GM19372 (cell line): Measurements from ENCODE around the gene SMIM20.
"Not testable (repeated sequence)": the region's sequence is repeated elsewhere in the genome, so short reads cannot be mapped to it uniquely, and the experiment has no call there.

Experiments
- ATAC-seq: cut with Tn5 transposase; IDR thresholded peaks from one replicate; pipeline ENCODE4 v1.9.1; 2021; ENCODE audit warnings: mild to moderate bottlenecking, low read depth, moderate library complexity; ENCODE audit not compliant: unreplicated experiment

The SMIM20 gene

DNA sequence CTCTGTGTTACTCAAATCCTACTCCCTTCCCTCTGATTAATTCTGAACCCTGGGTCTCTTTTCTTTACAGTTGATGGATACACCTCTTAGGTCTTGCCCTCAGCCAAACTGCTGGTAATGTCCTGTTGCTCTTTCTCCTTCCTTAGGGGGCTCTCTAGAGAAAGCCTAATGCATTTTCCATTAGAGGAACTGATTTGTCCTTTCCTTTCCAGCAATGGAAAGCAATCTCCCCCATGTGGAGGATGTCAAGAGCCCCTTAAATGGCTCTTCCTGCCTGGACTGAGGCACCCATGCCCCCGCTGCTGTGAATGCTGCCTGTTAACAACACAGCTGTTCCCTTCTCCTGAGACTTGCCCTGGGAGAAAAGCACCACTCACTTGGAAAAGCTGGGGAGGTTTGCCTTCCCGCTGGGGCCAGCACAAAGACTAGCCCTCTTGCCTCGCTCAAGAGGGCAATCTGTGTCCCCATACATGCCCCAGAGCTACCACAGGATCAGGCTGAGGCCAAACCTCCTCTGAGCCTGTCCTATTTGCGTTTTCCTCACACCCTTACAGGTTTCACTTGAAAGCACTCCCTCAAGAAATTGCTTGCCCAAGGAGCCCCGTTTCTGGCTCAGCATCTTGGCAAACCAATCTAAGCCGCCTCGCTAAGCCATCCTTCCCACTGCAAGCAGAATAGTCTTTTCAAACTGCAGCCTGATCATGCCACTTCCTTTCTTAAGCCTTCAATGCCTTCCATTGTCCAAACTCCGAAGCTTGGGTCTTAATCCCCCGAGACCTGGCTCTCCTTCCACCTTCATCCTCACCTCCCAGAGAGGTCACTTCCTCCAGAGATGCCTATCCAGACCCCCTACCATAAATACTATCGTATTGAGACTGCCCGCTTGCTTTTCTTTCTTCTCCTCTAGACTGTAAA is 23.2 kb upstream of the SMIM20 start:
- no peak for ATAC-seq

DNA sequence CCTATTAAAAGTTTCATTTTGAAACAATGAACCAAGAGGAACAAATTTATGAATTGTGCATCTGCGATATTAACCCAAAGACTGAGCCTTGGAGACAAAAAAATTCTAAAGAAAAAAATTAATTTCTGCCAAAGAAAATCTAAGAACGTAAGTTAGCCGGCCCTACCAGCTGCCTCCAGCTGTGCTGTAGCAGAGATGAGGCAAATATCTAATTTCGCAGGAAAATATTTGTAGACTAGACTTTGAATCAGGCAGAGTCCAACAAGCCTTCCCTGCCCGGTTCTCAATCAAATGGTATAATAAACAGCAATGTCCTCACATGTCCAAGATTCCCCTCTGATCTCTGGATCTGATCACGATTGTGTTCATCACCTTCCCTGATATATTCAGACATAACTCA is 21.2 kb upstream of the SMIM20 start:
- no peak for ATAC-seq

DNA sequence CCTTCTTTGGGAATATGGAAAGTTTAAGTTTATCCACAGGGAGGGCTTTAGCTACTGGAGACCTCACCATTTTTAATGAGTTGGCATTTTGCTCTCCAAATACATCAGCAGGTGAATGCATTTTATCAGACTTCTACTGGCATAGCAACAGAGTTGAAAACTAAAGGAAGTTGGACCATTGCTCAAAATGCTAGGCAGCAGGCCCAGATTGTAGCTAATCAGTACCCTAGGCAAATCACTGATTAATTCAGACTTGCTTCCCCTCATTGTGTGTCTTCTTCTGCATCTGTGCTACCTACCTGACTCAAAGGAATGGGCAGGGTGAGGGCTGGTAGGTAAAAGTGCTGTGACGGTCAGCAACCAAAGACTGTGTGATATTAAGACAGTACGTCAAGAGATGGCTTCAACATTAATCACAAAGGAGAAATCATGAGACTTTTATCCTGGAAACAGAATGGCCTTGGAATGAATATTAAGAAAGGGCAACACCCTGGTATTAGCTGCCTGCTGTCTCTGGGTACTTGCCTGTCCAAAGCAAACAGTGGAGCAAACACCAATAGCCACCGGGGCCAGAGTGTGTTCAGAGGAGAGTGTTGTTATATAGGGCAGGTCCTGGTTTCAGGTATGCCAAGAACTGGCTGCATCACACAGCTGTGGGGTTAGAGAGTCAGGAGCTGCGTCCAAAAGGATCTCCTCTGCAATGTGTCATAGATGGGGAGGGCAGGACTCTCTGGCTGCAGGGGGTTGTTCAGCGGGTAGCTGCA is 17.1 kb upstream of the SMIM20 start:
- ATAC-seq: no peak

DNA sequence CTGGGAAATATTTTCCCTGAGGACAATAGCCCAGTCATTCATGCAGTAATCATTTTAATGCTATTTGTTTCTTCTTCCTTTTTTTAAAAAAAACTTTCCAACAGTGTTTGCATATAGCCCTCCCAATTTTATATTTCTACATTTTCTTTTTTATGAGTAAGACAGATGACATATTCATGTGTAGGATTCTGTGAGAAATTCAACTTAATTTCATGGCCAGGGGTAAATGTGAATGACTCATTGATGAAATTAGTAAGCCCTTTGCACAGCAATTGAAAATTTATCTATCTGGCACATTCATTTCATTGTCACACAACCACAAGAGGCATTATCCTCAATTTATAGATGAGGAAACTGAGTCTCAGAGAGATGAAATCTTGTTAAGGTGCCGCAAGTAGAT is 13.7 kb upstream of the SMIM20 start:
- ATAC-seq: no peak

DNA sequence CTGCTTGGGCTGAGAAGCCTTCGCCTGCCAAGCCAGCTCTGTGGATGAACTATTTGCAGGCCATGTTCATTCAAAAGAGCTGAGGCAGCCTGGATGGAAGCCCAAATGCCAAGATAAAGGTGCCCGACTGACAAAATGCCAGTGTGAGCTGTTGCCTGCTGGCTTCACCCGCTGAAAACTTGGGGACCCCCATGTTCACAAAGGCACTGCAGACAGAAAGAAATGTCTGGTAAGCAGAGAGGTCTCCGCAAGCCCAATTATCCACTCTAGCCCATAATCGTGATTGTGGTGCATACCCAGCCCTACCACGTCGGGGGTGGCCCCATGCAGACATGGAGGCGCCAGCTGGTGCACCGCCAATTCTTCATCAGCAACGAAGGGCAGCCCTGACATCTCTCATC is 13.0 kb upstream of the SMIM20 start:
- ATAC-seq: no peak

DNA sequence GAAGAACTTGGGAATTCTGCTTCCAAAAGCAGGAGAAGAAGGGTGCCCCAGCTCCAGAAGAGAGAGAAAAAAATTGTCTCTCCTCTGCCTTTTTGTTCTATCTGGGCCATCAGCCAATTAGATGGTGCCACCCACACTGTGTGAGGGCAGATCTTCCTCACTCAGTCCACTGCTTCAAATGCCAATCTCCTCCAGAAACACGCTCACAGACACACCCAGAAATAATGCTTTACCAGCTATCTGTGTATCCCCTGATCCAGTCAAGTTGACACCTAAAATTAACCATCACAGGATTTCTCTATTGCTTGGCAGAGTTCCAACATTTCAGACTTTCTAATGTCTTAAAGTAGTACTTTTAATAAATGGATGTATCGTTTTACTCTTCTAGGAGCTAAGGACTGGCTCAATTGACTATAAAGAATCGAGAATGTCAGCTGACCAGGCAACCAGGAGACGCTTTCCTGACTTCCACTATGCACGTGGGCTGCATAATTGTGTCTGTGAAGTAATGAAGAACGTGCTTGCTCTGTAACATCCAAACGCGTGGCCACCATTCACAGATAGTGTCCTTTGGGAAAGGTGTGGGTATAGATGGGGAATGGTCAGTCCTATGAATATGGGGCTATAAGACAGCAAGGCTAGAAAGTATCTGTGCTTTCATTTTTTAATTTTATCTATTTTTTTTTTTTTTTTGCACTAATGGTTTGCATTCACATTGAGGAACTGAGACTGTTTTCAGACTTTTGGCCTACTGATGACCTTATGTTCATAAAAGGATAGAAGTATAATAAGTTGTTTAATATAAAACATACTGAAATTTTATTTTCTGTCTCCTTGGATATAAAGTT is 9.9 kb upstream of the SMIM20 start:
- ATAC-seq: no peak

DNA sequence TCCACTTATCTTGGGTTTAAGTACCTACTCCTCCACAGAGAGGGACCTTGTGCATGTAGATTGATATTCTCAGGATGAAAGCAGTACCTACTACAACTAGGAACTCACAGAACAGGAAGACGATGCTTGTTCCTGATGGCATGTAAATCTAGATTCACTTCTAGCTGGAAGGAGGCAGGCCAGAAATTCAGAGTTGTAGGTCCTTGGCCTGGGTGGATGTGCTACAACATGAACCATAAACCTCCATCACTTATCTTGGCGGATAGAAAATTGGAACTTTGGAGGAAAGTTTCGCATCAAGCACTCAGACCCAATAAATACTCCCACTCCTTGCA is 9.3 kb upstream of the SMIM20 start:
- ATAC-seq: no peak

DNA sequence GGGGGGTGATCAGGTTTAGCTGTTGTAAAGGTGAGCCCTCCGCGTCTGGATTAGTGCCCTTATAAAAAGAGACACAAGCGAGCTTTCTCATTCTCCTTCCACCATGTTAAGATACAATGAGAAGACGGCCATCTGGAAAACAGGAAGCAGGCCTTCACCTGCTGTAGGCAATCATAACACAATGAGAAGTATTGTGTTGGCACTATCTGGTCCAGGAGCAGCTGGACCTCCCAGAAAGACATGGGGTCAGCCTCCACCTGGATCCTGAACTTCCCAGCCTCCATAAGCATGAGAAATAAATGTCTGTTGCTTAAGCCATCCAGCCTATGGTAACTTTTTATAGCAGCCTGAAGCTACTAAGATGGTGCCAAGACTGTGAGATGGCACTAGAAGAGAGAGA is 8.6 kb upstream of the SMIM20 start:
- ATAC-seq: no peak

DNA sequence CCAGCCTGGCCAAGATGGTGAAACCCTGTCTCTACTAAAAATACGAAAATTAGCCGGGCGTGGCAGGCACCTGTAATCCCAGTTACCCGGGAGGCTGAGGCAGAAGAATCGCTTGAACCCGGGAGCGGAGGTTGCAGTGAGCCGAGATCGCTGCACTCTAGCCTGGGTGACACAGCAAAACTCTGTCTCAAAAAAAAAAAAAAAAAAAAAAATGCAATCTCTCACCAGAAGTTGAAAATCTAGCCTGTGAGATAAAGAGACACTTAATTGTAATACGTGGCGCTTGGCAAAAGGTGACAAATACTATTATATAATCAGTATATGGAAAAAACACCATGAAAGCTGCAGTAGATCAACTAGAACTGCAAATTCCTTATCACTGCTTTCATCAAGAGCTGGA is 7.9 kb upstream of the SMIM20 start:
- not testable (repeated sequence) for ATAC-seq

DNA sequence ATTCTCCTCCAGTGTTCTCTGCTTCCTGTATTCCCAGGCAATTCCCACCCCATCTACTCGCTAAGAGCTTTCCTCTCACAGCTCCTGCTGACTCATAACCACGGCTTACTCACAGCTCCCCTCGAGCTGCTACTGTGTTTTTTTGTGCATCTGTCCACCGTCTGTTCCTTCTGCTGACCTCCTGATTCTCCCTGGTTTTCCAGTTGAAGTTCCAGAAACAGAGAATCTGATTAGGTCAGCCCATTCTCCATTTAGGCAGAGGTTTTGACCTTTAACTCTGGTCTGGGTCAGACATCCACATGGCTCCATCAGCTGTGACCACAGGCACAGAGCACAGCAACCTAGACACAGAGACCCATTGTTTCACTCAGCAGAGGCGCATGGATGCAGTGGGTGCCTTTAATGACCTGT is 5.5 kb upstream of the SMIM20 start:
- no peak for ATAC-seq

DNA sequence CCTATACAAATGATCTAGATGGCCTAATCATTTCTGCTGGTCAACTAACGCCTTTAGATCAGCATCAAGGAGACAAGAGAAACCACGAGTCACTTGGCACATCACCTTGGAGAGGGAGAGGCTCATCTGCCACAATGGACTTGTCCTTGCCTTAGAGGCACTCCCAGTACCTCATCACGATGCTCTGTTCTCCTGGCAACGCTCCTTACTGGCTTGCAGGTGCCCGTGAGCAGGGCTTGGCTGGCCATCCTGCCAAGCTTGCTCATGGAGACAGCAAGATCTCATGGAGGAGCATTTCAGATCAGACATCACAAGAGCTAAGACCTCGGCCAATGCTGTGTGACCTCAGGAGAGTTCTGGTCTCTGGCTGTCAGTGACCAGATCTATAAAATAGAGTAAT is 2.7 kb upstream of the SMIM20 start:
- ATAC-seq: no peak

DNA sequence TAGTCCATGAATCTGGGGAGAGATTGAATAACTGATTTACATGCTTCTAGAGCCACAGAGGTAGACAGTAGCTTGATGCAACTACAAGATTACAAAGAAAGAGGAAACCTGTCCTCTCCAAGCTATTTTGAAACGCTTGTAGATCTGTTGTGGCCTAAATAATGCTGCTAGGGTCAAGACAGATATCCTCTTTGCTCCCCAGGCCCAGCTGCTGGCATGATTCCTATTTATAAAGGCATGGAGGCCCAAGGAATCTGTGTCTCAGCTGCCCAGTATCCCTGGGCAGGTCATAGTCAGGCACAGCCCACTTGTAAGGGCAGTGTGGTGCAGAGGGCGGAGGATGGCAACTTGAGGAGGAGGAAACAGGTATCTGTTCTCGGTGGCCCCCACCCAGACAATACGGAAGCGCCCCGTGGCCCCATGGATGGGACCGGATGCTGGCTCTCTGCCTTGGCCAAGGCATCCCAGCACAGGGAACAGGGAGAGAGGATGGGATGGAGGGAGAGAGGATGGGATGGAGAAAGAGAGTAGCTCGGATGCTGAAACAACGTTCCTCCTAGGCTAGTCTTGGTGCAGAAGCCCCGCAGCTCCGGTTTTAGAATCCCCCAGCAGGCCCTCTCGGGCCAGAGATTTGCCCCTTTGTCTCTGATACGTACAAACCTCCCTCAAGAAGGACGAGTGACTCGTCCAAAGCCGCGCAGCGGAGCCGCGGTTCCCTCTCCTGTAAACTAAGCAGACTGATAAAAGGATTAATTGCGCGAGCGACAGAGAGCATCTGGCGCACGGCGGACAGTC is 767 bp upstream of the SMIM20 start:
- ATAC-seq: peak; percentile 17

DNA sequence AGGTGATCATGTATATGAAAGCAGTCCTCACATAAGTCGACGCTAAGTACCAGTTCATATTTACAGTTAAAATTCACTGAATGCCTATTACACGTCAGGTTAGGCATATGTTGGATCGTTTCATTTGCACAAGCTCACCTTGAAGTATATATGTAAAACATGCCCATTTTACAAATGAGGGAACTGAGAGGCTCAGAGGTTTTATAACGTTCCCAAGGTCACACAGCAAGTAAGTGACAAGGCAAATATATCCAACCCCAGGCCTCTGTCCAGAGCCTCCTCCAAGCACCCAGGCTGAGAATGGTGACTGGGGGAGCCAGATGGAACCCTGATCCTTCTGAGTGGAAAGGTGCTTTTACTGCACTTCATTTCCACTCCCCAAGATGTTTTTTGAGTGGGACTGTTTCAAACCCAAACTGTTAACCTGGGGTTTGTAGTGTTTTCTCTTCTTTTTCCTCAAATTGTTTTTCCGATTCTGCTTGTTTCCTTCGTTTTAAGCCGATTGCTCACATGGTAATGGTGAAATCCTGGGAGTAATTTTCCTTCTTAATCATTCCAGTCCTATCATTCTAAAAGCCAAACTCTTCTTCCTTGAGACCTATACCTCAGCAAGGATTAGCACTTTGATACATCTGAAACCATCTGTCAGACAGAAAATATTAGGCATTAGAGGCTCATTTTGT is 791 bp downstream of the SMIM20 start:
- no peak for ATAC-seq

DNA sequence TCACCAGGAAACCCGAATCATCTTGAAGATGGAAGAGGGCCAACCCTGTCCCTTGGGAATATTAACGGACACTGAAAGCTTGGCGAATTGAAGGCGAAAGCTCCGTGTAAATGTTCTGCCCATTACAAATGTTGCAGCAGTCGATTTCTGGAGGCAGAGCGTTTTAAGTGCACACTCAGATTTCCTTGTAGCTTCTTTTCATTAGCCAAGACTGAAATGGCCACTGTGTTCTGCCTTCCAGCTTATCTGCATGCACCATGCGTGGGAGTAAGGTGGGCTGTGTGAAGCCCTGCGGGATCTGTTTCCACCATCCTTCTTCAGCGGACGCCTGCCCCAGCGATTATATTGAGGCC is 1.3 kb downstream of the SMIM20 start:
- no peak for ATAC-seq

DNA sequence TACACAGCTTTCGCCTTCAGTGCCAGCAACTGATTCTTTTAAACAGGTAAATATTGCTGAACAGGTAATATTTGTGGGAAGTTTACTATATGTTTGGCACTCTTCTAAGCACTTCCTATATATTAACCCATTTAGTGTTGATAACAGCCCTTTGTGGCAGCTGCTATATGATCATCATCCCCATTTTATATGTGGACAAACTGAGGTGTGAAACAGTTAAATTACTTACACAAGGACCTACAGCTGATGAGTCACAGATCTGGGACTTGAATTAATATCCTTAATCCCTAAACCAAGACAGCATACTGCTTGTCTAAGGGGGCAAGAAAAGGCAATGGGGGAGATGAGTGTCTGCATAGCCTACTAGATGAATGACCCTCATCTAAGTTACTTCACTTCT is 2.9 kb downstream of the SMIM20 start:
- no peak for ATAC-seq

DNA sequence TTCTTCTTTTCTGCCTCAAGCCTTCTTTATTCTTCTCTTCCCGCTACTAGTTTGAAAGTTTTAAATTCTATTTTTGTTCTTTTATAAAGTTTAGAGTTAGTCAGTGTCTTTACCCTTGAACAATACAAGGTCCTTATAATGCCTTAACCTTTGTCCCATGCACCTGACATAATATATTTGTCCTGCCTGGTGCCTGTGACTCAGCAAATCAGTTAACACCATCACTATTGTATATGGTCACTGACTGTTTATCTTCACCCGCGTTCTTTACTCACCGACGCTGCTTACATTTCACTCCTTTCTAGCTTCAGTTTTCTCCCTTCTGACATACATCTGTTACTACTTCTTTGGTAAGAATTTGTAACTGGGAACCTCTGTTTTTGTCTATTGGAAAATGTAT is 5.7 kb downstream of the SMIM20 start:
- ATAC-seq: no peak

DNA sequence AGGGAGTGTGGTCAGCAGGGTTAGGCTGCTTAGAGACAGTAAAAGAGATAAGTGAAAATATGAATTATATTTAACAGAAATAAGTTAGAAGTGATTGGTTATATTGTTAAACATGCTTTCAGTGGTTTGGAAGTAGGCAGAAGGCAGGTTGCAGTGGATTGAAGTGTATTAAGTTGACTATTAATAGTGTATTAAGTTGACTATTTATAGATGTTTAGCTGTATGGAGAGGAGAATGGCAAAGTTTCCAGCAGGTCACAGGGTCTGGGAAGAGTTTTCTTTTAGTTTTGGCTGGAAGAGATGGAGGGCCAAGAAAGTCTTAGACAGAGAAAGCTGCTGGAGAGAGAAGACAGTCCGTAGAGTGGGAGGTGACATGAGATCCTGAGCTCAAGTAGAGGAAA is 7.9 kb downstream of the SMIM20 start:
- ATAC-seq: no peak

DNA sequence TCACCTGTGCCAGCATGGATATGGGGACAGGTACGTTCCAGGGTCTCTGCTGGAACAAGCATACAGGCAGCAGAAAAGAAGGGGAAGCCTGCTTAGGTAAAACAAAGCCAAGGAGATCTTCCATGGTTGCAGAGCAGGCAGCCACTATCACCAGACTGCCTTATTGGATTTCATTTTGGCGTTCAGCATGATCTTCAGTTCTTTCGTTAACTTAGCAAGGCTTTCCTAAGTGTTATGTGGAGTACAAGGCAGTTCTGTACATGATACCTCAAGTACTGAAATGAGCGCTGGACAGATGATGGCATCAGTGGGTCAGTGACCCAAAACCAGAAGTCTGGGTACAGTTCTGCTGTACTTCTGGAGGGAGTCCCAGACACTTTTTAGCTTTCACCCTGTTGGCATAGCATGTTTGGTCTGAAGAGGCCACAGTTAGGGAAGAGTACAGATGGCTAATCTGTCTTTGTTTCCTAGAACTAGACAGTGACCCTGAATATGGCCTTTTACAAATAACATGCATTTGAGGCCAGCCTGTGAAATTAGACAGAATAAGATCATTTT is 8.9 kb downstream of the SMIM20 start:
- ATAC-seq: no peak

DNA sequence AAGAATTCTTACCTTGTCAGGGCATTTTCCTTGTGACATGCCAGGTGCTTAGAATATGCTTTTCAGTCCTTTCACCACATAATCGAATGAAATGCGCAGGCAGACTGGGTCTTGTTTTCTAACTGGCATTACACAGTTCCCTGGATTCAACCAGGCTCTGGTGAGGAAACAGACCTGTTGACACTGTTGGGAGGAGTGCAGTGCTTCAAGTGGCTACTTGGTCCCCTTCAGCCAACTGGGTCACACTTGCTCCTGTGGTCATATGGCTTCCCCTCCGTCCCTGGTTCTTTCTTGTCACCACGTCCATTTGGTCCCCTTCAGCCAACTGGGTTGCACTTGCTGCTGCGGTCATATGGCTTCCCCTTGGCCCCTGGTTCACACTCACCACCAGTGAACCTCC is 9.7 kb downstream of the SMIM20 start:
- no peak for ATAC-seq
